NCI-H2081 treated with DMSO at 0.1 percent for 48 hours (cell line): ENCODE data around the gene CDC25A.
"Not testable (repeated sequence)": the region's sequence is repeated elsewhere in the genome, so short reads cannot be mapped to it uniquely, and the experiment has no call there.

Experiments used
- DNase-seq: peaks from one replicate; lab custom pipeline; 2025; lab: John Stamatoyannopoulos, UW

The CDC25A gene

GRCh38 chr3:48140936-48141603 lies 47.1 kb downstream of the CDC25A start:
- no peak for DNase-seq

- DNase-seq, result no peak
These were observed 47.9 kb downstream of the CDC25A start for GRCh38 chr3:48140336-48140757.

- DNase-seq, result no peak
These were observed 50.7 kb downstream of the CDC25A start for GRCh38 chr3:48137425-48137999.

GRCh38 chr3:48135552-48136495 lies 52.4 kb downstream of the CDC25A start:
- no peak for DNase-seq

- DNase-seq, result no peak
These were observed 57.8 kb downstream of the CDC25A start for GRCh38 chr3:48130321-48130904.

- DNase-seq, result no peak
These were observed 58.3 kb downstream of the CDC25A start for GRCh38 chr3:48129921-48130320.

- no peak for DNase-seq
These were observed 59.4 kb downstream of the CDC25A start for GRCh38 chr3:48128774-48129173.

GRCh38 chr3:48125886-48126622 lies 62.2 kb downstream of the CDC25A start:
- DNase-seq, result no peak

- no peak for DNase-seq
These were observed 63.1 kb downstream of the CDC25A start for GRCh38 chr3:48125013-48125705.

GRCh38 chr3:48123346-48123745 lies 64.9 kb downstream of the CDC25A start:
- no peak for DNase-seq

- no peak for DNase-seq
These were observed 65.7 kb downstream of the CDC25A start for GRCh38 chr3:48122504-48122903.

GRCh38 chr3:48120223-48120622 lies 68.0 kb downstream of the CDC25A start:
- DNase-seq, result no peak

- no peak for DNase-seq
These were observed 68.6 kb downstream of the CDC25A start for GRCh38 chr3:48119505-48120193.

GRCh38 chr3:48118928-48119327 lies 69.3 kb downstream of the CDC25A start:
- DNase-seq, result no peak

GRCh38 chr3:48118322-48118721 lies 69.9 kb downstream of the CDC25A start:
- DNase-seq, result no peak

GRCh38 chr3:48112813-48113212 lies 75.4 kb downstream of the CDC25A start:
- DNase-seq, result no peak

- DNase-seq, result not testable (repeated sequence)
These were observed 76.0 kb downstream of the CDC25A start for GRCh38 chr3:48112108-48112791.

- DNase-seq, result no peak
These were observed 77.8 kb downstream of the CDC25A start for GRCh38 chr3:48110463-48110862.

- no peak for DNase-seq
These were observed 81.0 kb downstream of the CDC25A start for GRCh38 chr3:48107227-48107626.
